HG02973 (cell line): Measurements from ENCODE around the gene EEF1A2.

Experiments used
- ATAC-seq: cut with Tn5 transposase; IDR thresholded peaks from one replicate; pipeline ENCODE4 v1.9.1; 2021; ENCODE audit warnings: moderate library complexity; ENCODE audit not compliant: unreplicated experiment

The EEF1A2 gene

DNA sequence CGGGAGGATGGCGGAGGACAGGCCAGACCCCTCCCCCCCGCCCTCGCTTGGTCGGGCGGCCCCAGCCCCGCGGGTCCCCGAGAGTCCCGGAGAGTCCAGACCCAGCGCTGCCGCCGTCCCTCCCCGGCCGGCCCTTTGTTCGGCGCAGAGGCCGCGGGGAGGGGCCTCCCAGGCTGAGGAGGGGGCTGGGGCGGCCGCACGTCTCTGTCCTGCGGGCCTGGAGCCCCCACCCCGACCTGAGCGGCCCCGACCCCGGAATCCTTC, 27.2 kb downstream of the EEF1A2 start:
- ATAC-seq, result no peak

DNA sequence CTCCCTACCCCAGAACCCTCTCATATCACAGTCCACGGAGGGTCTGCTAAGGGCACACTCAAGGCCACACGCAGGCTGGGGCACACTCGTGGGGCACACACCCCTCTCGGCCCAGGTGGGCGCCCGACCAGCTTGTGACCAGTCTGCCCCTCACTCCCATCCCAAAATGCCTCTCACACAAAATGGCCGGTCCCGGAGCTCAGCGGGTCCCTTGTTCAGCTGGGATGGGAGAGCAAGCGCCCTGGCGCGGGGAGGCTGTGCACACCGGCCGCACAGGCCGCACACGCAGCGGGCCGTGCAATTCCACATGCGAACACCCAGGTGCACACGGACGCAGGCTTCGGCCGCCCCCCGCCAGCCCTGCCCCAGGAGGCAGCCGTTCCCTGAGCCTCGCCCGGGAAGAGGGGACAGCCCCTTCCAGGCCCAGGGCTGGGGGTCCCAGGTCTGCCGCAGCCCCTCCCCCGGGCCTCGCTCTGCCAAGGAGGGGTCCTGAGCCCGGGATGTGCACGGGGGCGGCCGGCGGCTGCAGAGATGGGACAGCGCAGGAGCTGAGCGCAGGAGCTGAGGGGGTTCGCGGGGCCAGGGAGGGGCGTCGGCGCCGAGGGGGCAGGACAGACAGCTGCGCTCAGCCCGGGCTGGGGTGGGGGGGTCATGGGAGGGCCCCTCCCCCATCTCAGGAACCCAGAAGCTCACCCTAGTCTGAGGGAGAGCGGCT, 27.7 kb downstream of the EEF1A2 start:
- no peak for ATAC-seq

DNA sequence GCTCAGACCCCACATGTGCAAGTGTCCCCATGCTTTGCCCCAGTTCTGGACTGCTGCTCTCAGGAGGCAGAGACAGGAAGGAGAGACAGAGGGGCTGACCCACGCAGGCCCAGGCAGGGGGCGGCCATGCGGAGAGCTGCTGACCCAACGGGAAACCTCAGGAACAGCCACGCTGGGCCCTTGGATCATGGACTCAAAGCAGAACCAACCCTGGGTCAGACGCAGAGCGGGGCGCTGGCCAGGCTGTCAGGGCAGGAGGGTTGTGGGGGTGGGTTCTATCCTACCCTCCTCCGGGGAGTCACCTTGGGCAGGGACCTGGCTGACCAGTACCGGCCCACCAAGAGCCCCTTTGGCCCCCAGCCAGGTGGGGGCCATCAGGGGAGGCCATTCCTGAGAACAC, 28.5 kb downstream of the EEF1A2 start:
- ATAC-seq, result no peak

DNA sequence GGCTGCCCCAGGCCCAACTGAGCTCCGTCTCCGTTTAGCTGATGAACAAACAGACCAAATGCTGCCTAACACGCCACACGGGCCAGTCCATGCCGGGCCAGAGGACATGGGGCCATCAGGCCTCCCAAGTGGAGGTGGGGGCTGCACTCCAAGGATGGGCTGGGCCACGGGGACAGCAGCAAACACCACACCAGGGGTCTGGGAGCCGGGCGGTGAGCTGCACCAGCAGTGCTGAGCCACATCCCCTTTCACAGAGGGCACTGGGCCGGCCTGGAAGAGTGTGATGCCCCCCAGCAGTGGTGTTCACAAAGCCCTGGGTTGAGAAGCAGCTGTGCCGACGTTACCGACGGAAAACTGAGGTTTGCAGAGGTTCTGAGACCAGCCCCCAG, 29.2 kb downstream of the EEF1A2 start:
- no peak for ATAC-seq

DNA sequence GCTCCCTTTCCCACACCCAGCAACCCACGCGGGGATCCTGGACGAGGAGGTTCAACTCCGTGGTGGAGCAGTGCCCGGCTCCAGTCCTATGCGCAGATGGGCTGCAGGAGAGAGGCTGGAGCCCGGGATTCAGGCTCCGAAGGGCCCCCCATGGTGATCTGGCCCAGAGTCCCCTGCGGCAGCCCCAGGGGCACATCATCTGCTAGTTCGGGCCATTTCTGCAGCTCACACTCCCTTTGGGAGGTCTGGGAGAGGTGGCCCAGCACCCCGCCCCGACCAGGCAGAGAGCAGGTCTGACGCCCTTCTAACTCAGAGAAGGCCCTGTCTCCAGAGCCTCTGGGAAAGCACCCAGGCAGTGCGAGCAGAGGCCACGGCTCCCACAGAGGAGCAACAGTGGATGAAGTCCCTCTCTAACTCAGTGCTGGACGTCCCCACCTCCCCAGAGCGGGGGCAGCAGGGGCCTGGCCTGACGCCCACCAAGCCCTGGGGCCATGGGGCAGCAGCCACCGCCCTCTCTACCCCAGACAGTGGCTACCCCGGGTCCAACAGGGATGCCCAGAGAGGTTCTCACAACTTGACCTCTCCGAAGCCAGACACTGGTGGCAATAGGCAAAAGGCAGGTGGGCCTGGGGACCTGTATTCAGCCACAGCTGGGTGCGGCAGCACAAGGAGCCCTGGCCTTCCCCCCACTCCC, 29.7 kb downstream of the EEF1A2 start:
- no peak for ATAC-seq

DNA sequence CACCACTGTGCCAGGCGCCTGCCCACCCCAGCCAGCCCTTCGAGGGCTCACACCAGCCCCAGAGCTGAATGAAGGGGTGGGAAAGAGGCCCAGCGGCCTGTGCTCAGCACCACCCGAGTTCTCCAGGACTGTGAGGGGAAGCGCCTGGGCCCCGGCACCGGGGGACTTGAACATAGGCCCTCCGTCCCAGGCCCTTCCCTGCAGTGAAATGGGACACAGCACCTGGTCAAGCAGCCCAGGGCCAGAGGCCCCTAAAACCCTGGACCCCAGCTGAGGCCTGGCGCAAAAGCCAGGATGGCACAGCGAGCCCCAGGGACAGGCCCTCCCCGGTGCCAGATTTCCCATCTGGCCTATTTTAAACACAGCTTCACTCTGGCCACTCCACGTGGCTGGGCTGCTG, 30.5 kb downstream of the EEF1A2 start:
- ATAC-seq, result no peak

DNA sequence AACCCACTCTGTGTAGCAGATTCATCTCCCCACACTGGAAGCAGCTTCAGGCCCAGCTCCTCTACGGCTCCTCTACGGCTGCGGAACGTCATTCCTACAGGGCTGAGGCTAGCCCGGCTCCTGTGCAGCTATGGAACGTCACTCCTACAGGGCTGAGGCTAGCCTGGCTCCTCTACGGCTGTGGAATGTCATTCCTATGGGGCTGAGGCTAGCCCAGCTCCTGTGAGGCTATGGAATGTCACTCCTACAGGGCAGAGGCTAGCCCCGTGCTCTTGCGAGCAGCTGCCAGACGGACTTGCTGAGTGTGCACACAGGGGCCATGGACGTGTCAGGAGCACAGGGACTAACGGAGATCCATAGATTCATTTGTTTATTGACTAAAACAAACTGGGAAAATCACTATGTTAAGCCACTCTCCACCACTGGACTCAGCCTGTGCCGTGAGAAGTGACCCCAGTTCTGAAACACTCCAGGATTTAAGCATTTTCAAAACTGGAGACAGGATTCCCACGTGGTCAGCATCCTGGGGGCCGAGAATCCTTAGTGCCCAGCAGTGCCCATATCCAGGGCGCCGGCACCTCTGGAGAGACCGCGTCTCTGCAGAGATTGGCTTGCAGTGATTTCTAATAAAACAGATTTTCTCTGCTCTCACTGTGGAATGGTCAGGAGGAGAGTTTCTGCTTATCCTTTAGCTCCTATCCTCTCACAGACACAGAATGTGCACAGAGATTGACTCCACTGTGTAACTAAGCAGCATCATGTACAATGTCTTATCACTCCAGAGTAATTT, 31.4 kb downstream of the EEF1A2 start:
- no peak for ATAC-seq

DNA sequence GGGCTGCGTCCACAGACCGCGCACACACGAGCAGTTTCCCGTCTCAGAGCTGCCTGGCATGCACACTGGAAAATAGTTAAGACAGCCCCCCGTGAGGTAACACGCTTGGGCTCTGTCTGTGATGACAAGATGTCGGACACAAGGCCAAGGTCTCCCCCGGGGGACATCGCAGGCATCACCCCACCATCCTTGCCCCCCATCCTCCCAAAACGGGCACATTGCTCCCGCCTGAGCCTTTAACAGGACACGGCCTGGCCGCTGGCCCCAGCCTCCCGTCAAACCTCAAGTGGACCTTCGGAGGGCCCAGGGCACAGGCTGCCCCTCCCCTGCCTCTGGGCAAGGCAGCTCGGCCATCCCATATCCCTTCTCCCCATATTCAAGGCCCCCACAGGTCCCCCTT, 32.0 kb downstream of the EEF1A2 start:
- ATAC-seq, result no peak

DNA sequence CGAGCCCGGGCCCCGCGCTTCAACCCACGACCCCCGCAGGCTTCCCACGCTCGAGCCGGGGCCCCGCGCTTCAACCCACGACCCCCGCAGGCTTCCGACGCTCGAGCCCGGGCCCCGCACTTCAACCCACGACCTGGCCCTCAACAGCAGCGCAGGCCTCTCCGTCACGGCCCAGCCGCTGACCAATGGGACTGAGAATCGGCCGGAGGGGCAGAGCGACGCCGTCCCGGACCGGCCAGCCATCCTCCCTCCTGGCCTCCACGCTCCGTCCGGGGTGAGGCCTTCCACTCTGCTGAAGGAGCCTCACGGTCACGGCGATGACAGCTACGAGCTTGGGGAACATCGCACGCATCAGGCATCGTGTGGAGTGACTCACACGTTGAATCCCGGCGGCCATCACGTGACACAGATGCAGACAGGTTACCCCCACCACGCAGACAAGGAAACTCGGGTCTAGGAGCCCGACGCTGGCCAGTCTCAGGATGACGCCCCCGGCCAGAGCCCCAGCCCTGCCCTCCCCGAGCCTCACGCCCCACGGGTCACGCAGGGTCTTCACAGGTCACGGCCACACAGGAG, 32.5 kb downstream of the EEF1A2 start:
- ATAC-seq, result no peak

DNA sequence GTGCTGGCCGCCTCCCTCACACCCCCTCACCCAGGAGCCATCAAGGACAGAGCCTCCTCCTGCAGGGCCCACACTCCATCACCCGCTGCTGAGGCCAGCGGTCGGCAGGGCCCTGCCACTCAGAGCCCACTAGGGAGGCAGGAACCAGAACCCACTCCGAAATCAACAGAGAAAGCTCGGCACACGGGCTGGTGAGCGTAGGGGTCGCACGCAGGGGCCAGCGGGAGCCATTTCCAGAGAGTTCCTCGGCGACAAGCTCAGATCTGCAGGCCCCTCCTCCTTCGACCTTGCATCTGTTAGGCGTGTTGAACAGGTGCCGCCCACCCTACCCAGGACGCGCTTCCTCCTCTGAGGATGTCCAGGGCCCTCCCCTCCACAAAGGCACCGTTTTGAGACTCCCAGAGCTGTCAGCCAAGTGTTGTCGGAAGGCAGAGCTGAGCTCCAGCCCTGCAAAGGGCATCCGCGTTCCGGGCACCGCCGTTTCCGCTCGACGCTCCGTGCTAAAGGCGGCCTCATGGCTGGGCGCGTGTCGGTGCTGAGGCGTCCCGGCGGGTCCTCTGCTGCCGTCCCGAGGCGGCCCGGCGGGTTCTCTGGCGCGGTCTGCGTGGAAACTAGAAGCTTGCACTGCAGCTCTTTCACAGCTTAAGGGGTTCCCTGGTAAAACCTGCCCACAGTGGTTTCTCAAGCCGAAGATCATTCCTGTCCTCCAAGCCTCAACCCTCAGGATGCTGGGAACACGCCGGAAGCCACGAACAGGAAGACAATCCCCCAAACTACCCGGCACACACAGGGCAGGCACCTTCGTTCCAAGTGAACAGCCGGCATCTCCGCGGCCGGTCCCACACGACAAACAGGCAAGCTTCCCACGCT, 33.3 kb downstream of the EEF1A2 start:
- no peak for ATAC-seq

DNA sequence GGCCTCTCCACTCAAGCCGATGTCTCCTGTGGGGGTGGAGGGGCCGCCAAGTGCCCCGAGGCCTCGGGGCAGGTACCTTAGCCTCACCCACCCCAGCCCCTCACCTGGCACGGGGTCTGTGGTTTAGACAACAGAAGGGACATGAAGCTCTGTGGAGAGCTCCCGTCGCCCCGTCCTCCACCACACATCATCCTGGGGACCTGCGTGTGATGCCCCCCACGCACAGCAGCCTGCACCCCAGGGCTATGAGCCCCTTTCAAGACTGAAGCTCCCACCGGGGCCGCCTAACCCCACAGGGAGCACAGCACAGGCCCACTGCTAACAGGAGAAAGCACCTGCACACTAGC, 34.6 kb downstream of the EEF1A2 start:
- no peak for ATAC-seq

DNA sequence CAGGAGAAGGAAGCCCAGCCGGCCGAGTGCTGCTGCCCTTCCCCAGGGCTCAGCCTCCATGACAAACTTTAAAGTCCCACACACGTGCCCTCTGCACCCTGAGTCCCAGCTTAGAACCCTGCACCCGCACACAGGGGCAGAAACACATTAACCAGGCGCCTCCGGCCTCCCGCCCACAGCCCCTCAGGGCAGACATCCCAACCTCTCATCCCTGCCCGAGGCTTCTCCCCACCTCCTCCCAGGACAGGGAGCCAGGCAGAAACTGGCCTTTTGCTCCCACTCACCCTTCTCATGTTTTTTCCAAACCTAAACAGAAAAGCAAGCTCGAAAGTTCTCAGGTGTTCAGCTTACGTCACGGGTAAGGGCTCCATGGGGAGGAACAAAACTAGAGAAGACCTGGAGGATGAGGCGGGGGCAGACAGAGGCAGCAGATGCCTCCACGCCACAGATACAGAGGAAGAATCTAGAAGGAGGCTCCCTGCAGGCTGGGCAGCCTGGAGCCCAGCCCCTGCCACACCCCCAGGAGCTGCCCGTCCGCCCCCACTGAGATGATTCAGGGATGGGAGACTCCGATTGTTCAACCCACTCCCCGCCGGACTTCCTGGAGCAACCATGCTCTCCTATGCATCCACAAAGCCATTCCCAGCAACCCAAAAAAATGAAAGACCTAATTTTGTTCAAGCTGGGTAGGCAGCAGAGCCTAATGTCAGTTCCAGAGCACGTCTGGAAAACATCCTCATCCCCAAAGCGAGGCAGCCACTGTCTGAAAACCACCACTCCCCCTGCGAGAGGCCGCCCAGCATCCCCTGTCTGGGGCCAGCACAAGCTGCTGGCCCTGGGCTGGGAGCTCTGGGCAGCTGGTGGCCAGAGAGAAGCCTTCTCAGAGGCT, 35.2 kb downstream of the EEF1A2 start:
- no peak for ATAC-seq

DNA sequence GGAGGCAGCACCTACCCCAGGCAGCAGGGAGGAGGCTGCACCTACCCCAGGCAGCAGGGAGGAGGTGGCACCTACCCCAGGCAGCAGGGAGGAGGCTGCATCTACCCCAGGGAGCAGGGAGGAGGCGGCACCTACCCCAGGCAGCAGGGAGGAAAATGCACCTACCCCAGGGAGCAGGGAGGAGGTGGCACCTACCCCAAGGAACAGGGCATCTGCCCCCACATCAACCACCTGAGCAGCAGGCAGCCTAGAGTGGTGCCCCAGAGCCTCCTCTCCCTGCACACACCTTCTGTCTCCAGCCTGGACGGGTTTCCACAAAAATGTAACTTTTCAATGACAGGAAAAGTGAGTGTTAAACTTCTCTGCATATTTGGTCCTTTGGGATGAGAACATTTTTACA, 36.6 kb downstream of the EEF1A2 start:
- ATAC-seq, result no peak

DNA sequence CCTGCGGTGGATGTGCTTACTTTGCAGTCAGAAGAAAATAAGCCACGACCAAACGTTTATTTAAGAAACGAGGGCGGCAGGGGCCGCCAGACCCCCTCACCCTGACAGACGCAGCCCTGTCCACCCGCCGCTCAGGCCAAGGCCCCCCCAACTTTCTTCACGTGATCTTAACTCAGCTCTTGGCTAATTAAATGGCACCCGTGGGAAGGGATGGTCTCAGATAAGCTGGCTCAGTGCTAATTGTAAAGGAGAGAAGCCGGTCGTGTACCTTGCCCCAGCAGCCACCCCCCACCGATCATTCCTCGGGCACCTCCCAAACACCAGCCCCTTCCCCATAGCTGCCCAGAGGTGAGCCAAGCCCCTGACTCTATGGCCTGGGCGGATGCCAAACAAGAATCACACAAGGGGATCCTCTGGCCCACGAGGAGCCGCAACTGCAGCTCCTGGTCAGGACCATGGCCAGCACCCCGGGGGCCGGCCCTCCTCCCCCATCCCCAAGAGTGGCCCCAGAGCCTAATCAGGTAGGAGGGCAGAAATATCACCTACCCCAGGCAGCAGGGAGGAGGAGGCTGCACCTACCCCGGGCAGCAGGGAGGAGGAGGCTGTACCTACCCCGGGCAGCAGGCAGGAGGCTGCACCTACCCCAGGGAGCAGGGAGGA, 37.6 kb downstream of the EEF1A2 start:
- ATAC-seq, result no peak

DNA sequence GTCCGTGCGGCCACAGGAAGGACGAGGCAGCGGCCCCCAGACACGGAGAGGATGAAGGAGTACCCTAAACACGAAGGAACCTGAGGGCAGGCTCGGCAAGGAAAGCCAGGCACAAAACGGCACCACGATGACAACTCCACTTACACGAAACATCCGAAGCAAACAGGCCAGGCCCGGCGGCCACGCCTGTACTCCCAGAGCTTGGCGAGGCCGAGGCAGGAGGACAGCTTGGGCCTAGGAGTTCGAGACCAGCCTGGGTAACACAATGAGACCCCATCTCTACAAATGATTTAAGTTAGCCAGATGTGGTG, 39.9 kb downstream of the EEF1A2 start:
- ATAC-seq, result no peak

DNA sequence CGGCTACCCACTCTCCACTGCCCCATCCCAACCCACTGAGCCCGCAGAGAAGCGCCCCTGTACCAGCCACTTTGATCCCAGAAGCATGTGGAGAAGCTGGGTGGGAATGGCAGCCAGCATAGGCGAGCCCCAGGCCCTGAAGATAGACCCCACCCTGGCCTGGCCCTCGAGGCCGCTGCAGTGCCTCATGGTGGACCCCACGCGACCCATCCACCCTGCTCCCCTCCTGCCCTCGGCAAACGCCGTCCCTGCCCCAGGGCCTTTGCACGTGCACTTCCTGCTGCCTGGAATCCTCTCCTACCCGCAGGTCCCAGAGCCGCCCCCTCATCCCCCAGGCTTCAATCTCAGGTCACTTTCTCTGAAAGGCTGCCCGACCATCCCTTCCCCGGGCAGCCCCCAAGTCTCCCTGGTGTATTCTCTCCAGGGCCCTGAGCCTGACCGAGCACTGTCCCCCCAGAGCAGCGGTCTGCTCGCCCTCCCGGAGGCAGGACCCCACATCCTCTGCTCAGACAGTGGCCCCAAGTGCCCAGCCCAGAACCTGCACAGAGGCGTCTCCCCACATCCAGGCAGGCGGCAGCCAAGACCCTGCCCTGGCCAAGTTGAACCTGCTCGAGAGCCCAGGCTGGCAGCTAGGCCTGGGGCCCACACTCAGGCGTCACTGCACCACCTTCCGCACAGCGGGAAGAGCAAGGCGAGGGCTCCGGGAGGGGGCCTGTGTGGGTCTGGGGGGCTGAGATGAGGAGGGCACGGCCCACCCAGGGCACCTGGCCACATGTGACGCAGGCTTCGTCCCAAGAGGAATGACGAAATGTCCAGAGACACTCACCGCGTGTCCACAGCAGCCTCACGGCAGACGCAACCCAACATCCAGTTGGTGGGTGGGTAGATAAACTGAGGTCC, 40.5 kb downstream of the EEF1A2 start:
- ATAC-seq, result no peak

DNA sequence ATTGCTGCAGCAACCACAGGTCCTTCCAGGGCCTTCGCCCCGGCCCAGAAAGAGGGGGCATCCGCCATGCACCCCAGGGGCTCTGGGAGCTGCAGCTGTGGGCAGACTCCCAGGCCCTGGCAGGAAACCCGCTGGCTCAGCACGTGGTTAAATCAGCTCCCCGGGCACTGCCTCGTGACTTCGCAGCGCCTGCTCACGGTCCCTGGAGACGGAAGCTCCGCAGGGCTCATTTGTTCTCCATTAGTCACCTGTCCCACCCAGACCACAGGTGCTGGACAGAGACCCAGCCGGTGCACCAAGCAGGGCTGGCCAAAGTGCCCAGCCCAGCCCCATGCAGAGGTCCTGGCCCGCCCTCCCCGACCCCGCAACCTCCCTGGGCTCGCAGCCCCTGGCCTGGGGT, 41.1 kb downstream of the EEF1A2 start:
- no peak for ATAC-seq

DNA sequence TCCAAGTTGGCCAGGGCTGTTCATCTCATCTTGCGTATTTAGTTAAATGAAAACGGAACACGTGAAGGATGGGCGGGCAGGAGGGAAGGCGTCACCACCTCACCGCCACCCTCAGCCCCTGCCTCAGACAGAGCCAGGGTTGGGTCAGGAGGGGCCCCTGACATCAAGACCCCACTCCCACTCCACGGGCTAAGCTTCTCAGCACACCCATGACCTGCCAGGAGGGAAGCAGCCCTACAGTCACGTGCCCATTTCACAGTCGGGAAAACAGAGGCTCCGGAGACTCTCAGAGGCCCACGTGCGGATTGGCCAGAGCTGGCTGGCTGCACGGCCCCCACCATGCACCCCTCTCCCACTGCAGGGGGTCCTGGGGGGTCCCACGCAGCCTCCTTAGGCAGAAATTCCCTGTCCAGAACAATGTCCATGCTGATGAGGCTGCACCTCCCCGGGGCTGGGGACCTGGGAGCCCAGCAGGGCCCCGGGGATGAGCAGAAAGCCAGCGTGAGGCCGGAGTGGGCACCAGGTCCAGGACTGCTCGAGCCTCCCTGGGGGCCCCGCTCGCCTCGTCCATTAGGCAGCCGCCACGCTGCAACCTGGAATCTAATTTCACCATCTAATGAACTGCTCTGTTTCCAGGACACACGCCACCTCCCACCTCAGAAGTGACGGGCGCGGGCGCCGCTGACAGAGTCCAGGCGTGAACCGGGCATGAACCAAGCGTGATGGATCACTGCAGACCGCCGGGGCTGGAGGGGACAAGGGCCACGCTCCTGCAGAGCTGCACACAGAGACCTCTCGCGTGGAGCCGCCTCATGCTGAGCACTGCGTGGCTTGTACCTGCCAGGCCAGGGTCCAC, 42.2 kb downstream of the EEF1A2 start:
- ATAC-seq, result no peak
